Astrocyte of the spinal cord (primary cell): ENCODE measurements around the gene CD80.
"Not testable (repeated sequence)": the region's sequence is repeated elsewhere in the genome, so short reads cannot be mapped to it uniquely, and the experiment has no call there.

Experiments used
- DNase-seq: peaks from one replicate; pipeline ENCODE4 v3.0.0; 2011; ENCODE audit warnings: low read depth, low spot score
- H3K4me3 ChIP-seq: 2 replicates; pipeline ENCODE4 v1.5.1; 2011; ENCODE audit warnings: low read depth, mild to moderate bottlenecking, low read length, moderate library complexity
- in situ Hi-C: cut with HindIII; loops from 2 replicates; pipeline ENCODE4 v1.10.0; 2017; ENCODE audit warnings: low sequenced_read_pairs
- TF ChIP-seq, protein P1 (sequence below): IDR thresholded peaks from 2 replicates; pipeline ENCODE4 v1.5.1; 2012; ENCODE audit warnings: low read depth, mild to moderate bottlenecking, low read length, inconsistent platforms

Gene CD80

DNA sequence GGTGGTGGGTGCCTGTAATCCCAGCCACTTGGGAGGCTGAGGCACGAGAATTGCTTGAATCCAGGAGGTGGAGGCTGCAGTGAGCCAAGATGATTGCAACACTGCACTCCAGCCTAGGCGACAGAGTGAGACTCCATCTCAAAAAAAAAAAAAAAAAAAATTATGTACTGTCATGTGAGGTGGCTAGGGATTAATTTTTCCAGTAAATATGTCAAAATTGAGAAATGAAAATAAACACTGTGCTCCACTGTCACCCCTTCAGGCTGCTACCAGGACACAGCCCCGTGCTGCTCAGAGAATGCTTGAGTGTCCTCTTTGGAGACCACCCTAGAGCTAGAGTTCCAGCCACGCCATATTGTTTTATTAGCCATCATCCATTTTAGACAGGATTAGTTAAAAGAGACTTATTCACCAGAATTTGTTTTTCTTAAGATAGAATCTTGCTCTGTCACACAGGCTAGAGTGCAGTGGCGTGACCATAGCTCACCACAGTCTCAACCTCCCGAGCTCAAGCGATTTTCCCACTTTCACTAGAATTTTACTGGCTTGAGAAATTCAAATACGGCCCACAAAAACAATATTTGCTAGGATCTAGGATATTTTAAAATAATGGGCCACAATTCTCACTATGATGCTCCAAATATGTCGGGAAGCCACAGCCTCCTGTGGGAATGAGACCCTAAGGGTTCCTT is 642 bp downstream of the CD80 start:
- TF ChIP-seq, protein P1, sequence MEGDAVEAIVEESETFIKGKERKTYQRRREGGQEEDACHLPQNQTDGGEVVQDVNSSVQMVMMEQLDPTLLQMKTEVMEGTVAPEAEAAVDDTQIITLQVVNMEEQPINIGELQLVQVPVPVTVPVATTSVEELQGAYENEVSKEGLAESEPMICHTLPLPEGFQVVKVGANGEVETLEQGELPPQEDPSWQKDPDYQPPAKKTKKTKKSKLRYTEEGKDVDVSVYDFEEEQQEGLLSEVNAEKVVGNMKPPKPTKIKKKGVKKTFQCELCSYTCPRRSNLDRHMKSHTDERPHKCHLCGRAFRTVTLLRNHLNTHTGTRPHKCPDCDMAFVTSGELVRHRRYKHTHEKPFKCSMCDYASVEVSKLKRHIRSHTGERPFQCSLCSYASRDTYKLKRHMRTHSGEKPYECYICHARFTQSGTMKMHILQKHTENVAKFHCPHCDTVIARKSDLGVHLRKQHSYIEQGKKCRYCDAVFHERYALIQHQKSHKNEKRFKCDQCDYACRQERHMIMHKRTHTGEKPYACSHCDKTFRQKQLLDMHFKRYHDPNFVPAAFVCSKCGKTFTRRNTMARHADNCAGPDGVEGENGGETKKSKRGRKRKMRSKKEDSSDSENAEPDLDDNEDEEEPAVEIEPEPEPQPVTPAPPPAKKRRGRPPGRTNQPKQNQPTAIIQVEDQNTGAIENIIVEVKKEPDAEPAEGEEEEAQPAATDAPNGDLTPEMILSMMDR, result no peak
- no peak overlapping the region for H3K4me3 ChIP-seq
- no peak for DNase-seq
- in situ Hi-C loops, result no loop called here

- in situ Hi-C loops, result no loop called here
- TF ChIP-seq, protein P1, result no peak
- H3K4me3 ChIP-seq, result no peak overlapping the region
- no peak for DNase-seq
Measured at GRCh38 chr3:119557877-119558269, 1.5 kb downstream of the CD80 start.

DNA sequence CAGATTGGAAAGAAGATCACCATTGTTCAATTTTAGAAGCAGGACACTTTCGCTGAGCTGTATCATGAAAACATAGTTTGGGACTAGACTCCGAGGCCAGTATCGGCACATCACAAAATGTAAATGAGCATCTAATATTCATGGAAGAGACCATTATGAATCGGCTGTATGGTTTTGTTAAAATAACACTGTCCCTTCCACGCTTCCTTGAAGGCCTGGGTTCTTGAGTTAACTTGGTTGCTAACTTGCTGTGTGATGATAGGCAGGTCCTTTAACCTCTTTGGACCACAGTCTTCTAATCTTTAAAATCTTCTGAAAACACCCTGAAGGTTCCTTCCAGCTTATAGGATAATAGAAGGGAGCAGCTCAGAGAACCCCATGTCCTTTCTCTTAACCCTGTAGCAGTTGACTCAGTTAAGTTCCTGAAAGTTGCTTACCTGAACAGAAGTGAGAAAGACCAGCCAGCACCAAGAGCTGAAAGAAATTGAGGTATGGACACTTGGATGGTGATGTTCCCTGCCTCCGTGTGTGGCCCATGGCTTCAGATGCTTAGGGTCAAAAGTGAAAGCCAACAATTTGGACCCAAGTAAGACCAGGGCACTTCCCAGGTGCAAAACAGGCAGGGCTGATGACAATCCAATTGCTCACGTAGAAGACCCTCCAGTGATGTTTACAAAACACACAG is 2.1 kb downstream of the CD80 start:
- no peak for DNase-seq
- in situ Hi-C loops, result no loop called here

DNA sequence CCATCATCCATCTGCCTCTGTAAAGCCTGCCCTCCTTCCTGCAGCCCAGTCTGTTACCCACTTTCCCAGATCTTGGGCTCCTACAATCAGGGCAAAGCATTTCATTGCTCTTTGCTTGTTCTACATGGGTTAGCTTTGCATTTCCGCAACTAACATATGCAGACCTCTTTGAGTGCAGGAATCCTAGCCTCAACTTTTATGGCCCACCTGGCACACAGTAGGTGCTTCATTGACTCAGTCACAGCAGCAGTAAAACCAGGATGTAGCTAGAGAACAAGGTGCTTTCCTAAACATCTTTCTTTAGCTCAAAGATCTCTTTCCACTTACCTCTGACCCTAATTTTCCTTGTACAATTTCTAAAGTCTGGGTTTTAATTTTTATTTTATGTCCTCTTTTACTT is 3.5 kb downstream of the CD80 start:
- H3K4me3 ChIP-seq, result no peak overlapping the region
- TF ChIP-seq, protein P1, result no peak
- DNase-seq, result no peak
- in situ Hi-C loops, result no loop called here

More for the DNA sequence above, 2.1 kb downstream of the CD80 start:
- H3K4me3 ChIP-seq, result no peak overlapping the region
- TF ChIP-seq, protein P1, result no peak

DNA sequence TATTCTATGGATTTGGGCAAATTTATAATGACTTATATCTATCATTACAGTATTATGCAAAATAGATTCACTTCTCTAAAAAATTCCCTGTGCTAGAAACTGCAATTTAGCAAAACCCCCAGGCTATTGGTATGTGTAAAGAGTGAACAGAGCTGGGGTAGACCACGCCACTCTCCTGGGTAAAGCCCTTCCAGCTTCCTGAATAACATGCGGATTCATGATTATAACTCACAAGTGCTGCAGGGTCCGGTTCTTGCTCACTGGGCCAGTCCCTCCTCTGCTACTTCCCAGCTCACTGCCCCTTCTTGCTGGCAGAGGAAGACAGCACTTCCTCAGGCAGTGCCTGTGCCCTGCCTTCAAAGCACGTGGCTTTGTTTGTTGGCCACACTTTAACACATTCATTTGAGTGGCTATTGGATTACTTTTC is 4.1 kb downstream of the CD80 start:
- TF ChIP-seq, protein P1, result no peak
- in situ Hi-C loops, result no loop called here
- DNase-seq, result no peak
- no peak overlapping the region for H3K4me3 ChIP-seq

- in situ Hi-C loops, result no loop called here
- TF ChIP-seq, protein P1, result no peak
- no peak overlapping the region for H3K4me3 ChIP-seq
- no peak for DNase-seq
Measured at GRCh38 chr3:119553823-119554415, 5.5 kb downstream of the CD80 start.

GRCh38 chr3:119552928-119553327 is 6.5 kb downstream of the CD80 start:
- H3K4me3 ChIP-seq, DNase-seq, in situ Hi-C loops: not testable (repeated sequence)
